Right lobe of liver (tissue), 4 donors: ENCODE measurements around the gene LMNTD2.

Experiments
- POLR2A ChIP-seq: fragments of 450-650 bp; IDR thresholded peaks from one replicate; pipeline ENCODE4 v1.6.1; 2017; ENCODE audit warnings: antibody characterized with exemption, mild to moderate bottlenecking
- TF ChIP-seq, protein P1 (sequence below), 4 donors: fragments of 200-600 bp in 3 of 4; fragments of 450-650 bp in 1 of 4; IDR thresholded peaks; one replicate each; pipeline versions ENCODE4 v1.5.1 to v1.8.0; 2016 to 2022; ENCODE audit warnings: antibody characterized with exemption in 4 of 4, mild to moderate bottlenecking in 2 of 4
- donor health status: DM: no; HTN: no; CAD: no.
- donor health status: DM: no; HTN: no; CAD: no.
- donor health status: DM: no; HTN: yes; CAD: no.

DNA sequence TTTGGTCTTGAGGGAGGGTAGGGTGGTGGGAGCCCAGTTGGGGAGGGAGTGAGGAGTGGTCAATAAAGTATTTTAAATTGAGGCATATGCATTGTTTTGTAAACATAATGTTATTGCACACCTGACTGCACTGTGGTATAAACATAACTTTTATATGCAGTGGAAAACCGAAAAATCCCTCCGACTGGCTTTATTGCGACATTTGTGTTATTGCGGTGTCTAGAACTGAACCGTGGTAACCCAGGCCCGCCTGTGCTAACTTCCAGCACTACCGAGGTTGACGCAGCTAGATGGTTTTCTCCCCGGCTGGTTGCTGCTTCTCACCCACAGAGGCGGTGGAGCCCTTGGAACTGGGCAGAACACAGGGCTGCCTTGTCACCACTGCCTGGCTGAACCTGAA is 45.9 kb downstream of the LMNTD2 start:
- TF ChIP-seq, protein P1, sequence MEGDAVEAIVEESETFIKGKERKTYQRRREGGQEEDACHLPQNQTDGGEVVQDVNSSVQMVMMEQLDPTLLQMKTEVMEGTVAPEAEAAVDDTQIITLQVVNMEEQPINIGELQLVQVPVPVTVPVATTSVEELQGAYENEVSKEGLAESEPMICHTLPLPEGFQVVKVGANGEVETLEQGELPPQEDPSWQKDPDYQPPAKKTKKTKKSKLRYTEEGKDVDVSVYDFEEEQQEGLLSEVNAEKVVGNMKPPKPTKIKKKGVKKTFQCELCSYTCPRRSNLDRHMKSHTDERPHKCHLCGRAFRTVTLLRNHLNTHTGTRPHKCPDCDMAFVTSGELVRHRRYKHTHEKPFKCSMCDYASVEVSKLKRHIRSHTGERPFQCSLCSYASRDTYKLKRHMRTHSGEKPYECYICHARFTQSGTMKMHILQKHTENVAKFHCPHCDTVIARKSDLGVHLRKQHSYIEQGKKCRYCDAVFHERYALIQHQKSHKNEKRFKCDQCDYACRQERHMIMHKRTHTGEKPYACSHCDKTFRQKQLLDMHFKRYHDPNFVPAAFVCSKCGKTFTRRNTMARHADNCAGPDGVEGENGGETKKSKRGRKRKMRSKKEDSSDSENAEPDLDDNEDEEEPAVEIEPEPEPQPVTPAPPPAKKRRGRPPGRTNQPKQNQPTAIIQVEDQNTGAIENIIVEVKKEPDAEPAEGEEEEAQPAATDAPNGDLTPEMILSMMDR (IDR thresholded peaks at IDR 0.05) = no peak
- TF ChIP-seq POLR2A = no peak
